GM19025 (cell line): ENCODE results near the gene PXDN.
"Not testable (repeated sequence)": the region's sequence is repeated elsewhere in the genome, so short reads cannot be mapped to it uniquely, and the experiment has no call there.

Experiments
- ATAC-seq: cut with Tn5 transposase; IDR thresholded peaks from one replicate; pipeline ENCODE4 v1.9.1; 2021; ENCODE audit warnings: mild to moderate bottlenecking, low read depth, moderate library complexity; ENCODE audit not compliant: unreplicated experiment

Gene PXDN

GRCh38 chr2:1742681-1743395 is 1.5 kb downstream of the PXDN start:
- ATAC-seq: no peak

GRCh38 chr2:1742301-1742680 is 2.0 kb downstream of the PXDN start:
- no peak for ATAC-seq

- no peak for ATAC-seq
These were observed 2.5 kb downstream of the PXDN start for GRCh38 chr2:1741851-1742250.

DNA sequence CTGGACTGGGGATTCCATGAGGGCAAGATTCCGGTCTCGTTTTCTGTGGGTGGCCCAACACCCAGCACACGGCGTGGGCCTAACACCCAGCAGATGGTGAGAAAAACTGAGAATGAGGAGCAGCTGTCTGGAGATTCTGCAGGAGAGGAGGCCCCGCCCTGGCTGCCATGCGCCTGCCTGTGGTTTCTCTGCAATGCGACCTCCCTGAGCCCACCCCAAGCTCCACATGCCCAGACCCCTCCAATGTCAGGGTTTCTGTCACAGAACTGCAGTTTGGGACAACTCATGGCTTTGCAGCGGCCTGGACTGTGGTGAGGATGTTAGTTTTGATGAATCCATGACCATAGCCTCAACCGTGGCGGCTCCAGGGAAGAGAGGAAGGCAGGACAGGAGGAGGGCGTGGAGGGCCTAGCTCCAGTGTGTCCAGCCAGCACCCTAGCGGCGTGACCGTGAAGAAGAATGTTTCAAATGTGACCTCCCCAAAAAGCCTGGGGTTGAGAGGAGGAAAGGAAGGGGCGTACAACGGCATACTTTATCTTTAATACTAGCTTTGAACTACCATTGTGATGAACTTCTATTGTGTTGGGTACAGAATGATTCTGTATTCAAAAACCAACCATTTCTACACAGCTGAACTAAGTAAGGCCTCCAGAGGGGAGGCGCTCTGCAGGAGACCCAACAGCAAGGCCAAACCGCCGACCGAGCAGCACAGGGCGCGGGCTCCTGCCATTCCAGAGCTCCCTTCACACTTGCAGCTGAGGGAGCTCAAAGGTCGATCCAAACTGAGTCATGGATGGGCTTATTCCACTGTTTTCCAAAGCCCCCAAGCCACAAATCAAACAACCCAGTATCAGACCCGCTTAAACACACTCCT is 3.4 kb downstream of the PXDN start:
- ATAC-seq: no peak

- no peak for ATAC-seq
These were observed 4.2 kb downstream of the PXDN start for GRCh38 chr2:1739961-1740715.

GRCh38 chr2:1739322-1739957 is 4.9 kb downstream of the PXDN start:
- ATAC-seq: no peak

DNA sequence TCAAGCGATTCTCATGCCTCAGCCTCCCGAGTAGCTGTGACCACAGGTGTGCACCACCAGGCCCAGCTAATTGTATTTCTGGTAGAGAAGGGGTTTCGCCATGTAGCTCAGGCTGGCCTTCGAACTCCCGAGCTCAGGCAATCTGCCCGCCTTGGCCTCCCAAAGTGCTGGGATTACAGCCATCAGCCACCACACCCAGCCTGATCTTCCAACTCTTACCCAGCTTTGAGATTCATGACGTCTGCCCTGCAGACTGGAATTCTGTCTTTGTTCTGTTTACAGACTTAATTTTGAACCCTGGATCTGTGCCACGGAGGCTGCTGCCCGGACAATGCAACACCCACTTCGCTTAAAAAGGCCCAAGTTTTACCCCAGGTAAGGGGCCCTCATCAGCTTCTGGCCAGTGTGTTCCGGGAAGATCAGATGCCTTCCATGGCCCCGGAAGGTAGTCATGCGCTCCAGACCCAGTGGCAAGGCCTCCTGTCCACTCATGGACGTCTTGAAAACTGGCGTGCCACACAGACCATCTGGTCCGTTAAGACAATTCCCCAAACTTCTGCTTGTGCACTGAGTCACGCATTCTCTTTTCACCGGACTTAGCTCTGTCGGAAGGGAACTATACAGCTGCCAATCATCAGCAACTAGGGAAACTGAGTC is 5.5 kb downstream of the PXDN start:
- ATAC-seq: no peak

DNA sequence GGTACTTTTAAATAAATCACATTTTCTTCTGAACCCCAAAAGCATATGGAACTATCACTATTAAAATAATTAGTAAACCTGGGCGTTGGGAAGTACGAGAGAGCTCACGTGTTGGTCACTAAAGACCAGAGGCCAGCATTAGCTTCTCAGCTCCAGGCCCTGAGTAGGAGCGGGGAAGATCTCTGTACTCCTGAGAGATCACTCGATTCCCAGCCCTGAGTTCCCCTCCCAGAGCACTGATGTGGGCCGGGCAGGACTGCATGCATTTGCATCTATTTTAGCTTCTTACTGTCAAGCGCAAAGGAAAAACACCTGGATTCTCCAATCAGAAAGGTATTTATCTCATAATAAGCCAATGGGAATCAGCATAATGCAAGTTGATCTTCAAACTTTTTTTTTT is 6.2 kb downstream of the PXDN start:
- no peak for ATAC-seq

- ATAC-seq: no peak
These were observed 7.3 kb downstream of the PXDN start for GRCh38 chr2:1736997-1737480.

DNA sequence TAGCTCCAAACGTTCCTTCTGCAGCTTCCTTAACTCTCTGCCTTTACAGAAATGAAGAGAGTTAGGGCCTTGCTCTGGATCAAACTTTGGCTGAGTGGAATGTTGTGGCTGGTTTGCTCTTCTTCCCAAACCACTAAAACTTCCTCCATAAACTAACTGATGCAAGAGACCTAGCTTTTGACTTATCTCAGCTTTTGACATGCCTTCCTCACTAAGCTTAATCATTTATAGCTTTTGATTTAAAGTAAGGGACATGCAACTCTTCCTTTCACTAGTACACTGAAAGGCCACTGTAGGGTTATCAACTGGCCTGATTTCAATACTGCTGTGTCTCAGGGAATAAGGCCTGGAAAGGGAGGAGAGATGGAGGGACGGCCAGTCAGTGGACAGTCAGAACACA is 8.3 kb downstream of the PXDN start:
- no peak for ATAC-seq

DNA sequence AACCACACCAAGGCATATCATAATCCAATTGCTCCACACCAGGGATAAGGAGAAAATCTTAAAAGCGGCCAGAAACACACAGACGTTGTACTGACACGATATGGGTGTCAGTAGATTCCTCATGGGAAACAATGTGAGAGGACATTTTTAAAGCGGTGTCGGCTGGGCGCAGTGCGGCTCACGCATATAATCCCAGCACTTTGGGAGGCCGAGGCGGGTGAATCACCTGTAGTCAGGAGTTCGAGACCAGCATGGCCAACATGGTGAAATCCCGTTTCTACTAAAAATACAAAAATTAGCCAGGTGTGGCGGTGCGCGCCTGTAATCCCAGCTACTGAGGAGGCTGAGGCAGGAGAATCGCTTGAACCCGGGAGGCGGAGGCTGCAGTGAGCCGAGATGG is 11.0 kb downstream of the PXDN start:
- ATAC-seq: not testable (repeated sequence)

GRCh38 chr2:1731963-1732768 is 12.1 kb downstream of the PXDN start:
- no peak for ATAC-seq

DNA sequence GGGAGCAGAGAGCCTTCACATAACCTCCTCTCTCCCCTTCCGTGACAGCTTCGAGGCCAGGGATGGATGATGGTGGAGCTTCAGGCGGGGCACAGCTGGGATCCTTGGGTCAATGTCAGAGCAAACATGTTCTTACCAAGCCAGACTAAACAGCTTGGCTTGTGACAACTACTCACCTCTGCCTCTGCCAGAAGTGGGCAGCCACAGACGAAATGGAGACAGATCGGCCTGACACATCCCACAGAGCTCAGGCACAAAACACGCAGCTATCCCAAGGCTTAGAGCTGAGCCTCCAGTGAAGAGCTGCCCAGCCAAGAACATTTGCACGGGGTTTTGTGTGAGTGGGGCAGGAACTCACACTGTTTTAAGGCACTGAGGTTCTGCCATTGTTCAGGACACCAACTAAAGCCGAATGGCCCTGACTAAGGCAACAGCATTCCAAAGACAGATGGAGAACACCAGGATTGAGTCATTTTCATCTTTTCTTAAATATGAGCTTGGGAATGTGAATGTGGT is 12.8 kb downstream of the PXDN start:
- ATAC-seq: no peak

DNA sequence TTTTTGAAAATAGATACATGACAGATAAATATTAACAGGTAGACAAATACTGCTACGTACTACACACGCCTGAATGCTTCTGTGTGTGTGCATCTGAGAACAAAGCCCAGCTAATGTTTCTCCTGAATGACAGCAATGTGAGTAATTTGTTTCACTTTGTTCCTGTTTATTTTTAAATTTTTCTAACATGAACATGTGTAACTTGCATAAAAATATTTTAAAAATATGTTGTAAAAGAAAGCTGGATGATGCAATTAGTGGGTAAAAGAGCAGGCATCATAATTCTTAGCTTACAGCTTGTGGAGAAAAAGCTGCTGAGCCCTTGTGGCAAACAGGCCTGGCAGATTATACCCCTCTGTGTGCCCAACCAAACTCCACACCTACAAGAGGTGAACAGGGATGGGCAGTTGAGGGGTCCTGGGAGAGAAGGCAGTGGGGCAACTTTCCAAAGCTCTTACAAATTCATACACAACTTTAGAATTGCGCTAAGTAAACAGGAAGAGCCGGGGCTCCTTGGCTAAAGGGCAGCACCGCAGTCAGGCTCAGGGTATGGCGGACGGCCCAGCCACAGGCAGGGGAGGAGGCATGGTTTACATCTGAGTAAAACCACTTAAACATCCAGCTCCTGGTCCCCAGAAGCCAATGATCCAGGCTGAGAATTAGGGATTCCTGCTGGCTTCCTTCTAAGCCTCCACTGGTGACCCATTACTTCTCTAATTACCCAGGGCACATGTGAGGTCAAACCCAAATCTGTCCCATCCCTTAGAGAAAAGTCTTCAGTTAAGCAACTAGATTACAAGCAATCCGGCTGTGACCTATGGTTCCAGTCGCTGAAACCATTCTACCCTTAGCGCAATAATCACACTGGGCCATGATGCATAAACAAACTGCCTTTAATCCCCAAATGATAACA is 14.0 kb downstream of the PXDN start:
- ATAC-seq: no peak

GRCh38 chr2:1729242-1729641 is 15.1 kb downstream of the PXDN start:
- no peak for ATAC-seq

GRCh38 chr2:1728821-1729220 is 15.5 kb downstream of the PXDN start:
- ATAC-seq: no peak

DNA sequence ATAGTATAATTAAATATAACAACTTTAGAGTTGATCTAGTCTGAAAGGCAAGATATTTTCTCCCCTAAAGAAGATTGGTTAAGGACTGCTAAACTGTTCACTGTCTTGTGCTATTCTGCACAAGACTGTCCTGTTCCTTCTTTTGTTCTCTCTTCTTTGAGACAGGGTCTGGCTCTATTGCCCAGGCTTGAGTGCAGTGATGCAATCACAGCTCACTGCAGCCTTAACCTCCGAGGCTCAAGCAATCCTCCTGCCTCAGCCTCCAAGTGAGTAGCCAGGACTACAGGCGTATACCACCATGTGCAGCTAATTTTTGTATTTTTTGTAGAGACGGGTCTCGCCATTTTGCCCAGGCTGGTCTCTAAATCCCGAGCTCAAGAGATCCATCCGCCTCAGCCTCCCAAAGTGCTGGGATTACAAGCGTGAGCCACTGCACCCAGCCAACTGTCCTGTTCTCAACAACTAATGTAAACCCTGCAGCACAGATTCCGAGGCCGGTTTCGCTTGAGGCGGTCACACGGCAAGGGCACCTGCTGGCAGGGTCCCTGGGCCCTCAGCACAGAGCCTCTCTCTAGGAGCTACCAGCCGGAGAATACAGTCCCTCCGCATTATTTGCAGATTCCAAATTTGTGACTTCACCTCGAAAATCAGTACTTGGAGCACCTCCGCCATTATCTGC is 16.4 kb downstream of the PXDN start:
- no peak for ATAC-seq
